HG03378 (cell line): Measurements from ENCODE around the gene GAL3ST1.
A peak's percentile ranks its signal among the peaks of the same experiment; 100 is the strongest.
"Not testable (repeated sequence)": the region's sequence is repeated elsewhere in the genome, so short reads cannot be mapped to it uniquely, and the experiment has no call there.

Experiments used
- ATAC-seq: cut with Tn5 transposase; IDR thresholded peaks from one replicate; pipeline ENCODE4 v1.9.1; 2021; ENCODE audit warnings: mild to moderate bottlenecking, moderate library complexity; ENCODE audit not compliant: unreplicated experiment

GAL3ST1 gene, protein sequence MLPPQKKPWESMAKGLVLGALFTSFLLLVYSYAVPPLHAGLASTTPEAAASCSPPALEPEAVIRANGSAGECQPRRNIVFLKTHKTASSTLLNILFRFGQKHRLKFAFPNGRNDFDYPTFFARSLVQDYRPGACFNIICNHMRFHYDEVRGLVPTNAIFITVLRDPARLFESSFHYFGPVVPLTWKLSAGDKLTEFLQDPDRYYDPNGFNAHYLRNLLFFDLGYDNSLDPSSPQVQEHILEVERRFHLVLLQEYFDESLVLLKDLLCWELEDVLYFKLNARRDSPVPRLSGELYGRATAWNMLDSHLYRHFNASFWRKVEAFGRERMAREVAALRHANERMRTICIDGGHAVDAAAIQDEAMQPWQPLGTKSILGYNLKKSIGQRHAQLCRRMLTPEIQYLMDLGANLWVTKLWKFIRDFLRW

DNA sequence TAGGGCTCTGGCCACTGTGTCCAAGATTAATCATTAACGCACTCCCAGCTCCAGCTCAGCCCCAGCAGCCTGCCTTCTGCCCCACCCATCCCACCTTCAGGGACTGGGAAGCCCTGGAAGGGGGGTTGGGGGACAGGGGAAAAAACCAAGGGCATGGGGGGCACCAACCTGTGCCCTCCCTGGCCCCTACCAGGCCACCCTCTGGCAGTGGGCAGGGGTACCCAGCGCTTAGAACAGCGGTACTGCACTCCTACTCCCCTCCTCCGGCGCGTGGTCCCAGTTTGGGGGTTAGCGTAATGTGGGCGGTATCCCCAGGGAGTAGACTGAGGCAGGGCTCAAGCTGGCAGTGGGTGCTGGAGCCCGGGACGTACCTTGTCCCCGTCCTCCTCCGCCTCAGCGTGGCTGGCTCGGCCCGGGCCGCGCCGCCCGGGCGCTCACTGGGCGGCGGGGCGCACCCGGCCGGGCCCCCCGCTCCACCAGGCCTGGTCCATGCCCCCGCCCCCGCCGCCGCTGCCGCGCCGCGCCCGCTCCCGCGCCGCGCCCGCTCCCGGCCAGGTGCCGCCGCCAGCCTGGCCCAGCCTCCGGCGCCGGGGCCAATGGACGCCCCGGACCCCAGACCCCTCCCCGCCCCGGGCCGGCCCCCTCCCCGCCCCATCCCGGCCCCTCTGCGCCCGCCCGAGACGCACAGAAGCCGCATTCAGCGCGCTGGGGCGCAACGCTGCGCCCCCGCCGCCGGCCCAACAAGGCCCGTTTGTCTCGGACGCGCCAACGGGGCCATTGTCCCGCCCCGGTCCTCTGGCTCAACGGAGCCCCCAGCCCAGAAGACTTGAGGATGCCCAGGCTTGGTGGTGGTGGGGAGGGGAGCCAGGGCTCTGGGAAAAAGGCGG lies at the start of gene GAL3ST1:
Gene GAL3ST1, minus strand, starts transcription at position 571 of the 887 bp plus-strand sequence. CDS start 17,273 bp downstream, outside the sequence.
- no peak for ATAC-seq

GRCh38 chr22:30619909-30620308 lies 45.4 kb upstream of the GAL3ST1 start:
- ATAC-seq, result not testable (repeated sequence)

GRCh38 chr22:30617819-30618218 lies 43.4 kb upstream of the GAL3ST1 start:
- no peak for ATAC-seq

GRCh38 chr22:30615543-30615954 lies 41.1 kb upstream of the GAL3ST1 start:
- ATAC-seq, result no peak

DNA sequence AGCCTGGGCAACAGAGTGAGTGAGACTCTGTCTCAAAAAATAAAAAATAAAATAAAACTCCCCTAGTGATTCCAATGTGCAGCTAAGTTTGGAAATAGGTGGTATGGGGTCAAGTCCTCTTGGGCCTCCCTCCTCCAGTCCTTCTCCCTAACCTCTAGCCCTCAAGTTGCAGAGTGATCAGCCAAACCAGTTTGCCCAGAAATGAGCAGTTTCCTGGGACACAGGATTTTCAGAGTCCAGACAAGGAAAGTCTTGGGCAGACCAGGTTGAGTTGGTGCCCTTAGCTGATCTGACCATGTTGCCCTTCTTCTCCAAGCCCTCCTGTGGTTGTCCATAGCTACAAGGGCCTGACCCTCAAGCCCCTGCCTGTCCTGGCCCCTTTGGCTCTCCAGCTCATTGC lies 40.4 kb upstream of the GAL3ST1 start:
- ATAC-seq, result no peak

DNA sequence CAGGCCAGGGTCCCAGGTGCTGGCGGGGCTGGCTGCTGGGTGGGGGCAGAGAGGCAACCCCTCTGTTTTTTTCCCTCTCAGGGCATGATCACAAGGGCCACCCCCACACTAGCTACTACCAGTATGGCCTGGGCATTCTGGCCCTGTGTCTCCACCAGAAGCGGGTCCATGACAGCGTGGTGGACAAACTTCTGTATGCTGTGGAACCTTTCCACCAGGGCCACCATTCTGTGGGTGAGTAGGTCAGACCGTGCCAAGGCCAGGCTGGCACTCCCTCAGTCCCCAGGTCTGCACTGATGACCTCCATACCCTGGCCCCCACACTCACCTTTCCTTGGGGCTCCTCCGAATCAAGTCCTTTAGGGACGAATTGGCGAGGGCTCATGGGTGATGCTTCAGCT lies 39.8 kb upstream of the GAL3ST1 start:
- ATAC-seq, result no peak

DNA sequence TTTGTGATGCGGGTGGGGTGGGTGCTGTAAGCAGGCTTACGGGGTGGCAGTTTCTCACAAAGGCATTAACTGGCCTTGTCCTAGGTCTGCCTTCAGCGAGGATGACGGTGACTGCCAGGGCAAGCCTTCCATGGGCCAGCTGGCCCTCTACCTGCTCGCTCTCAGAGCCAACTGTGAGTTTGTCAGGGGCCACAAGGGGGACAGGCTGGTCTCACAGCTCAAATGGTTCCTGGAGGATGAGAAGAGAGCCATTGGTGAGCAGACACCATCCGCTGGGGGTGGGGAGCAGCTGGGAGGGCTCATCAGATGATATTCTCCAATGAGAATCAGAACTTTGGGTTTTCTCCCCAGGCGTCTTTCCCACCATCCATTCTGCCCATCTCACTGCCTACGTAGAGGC lies 38.3 kb upstream of the GAL3ST1 start:
- no peak for ATAC-seq

DNA sequence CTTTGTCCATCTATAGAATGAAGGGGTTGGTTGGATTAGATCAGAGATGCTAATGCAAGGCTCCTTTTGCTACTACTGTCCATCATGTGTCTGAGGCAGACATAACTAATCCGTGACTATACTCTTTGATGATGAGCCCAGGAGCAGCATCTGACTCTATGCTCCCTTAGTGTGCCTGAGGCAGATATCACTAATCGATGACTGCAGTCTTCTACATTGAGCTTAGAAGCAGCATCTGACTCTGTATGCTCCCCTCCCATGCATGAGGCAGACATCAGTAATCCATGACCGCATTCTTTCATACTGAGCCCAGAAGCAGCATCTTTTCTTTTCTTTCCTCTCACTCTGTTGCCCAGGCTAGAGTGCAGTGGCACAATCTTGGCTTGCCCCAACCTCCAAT lies 36.7 kb upstream of the GAL3ST1 start:
- ATAC-seq, result no peak

- no peak for ATAC-seq
Observed at GRCh38 chr22:30610299-30610698, 35.8 kb upstream of the GAL3ST1 start.

DNA sequence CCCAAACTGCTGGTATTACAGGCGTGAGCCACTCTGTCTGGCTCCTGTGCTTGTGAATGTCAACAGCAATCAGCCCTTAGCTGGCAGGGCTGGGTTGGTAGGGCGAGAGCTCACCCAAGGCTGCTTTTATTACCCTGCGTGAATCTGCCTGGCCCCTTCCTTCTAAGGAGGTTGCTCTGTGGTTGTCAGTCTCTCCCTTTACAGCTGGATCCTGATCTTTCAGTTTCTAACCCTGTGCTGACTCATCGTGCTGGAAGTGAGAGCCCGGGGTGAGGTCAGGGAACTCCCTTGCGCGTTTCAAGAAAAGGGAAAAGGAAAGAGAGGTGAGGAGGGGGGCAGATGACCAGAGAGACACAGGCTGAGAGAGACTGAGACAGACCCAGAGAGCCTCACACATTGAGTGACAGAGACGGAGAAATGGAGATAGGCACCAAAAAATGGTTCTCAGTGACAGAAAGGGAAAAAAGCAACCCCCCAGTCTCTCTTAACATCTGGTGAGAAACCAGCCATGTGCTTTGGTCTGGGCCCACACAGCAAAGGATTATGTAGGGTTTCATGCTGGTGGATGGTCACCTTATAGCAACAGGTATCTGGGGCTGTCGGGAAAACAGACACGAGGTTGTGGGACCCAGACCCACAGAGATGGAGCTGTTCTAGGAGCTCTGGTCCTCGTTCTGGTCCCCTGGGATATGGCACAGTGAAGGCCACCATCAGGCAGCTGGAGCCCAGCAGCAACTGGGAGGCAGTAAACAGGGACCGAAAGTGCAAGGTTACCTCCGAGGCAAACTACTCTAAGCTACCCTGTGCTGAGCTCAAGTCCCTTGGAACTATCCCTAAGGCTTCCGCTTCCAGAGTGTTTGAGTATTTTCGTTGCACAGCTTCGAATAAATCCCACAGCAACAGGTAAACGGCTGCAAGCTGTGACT lies 35.1 kb upstream of the GAL3ST1 start:
- peak; percentile 43 for ATAC-seq

DNA sequence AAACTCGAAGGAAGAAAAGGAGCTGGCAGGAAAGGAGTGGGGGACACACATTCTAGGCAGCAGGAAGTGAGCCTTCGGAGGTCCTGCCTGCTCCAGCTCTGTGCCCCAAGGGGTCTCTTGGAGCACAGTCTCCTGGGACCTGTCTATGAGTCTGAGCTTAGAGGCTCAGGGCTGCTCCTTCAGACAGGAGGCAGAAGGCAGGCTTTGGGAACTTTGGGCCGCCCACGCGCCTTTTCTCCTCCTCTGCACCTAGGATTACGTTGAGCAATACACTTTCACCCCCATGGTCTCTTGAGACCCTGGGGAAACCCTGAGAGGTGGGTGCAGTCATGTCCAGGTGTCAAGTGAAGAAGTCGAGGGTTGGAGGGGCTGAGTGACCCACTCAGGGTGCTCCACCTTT lies 33.5 kb upstream of the GAL3ST1 start:
- no peak for ATAC-seq

GRCh38 chr22:30607300-30607930 lies 33.0 kb upstream of the GAL3ST1 start:
- ATAC-seq, result no peak

GRCh38 chr22:30606455-30607299 lies 32.2 kb upstream of the GAL3ST1 start, which contains the start of gene TCN2:
Gene TCN2 (plus strand): TSS chr22:30607174. CDS start chr22:30607332, 158 bp downstream.
- ATAC-seq, result peak; percentile 40

DNA sequence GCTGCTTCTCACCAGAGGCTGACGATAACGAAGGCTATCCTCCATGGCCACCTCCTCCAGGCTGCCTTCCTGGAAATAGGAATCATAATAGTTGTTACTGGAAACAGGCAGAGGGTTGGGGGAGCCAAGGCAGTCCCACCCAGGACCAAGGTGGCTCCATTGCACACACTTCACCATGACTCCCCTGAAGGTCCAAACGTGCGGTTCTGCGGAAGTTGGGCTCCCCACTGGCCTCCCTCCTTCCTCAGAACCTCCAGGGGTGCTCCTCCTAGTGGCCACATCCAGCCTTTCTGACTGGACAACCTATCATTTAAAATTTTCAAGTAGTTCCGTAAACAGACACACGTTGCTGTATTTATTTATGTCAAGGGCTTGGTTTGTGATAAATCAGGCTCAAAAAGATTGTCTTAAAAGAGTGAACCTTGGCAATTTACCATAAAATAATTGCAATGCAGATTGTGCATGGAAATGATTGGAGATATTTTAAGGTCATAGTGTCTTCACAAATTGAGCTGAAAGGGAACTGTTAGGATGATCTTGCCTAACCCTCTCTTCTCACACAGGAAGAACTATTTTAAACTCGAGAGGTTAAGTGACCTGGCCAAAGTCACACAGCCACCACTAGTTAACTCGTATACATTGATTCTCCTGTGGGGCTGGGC lies 31.1 kb upstream of the GAL3ST1 start:
- no peak for ATAC-seq

- ATAC-seq, result no peak
Observed at GRCh38 chr22:30604723-30605122, 30.3 kb upstream of the GAL3ST1 start.

DNA sequence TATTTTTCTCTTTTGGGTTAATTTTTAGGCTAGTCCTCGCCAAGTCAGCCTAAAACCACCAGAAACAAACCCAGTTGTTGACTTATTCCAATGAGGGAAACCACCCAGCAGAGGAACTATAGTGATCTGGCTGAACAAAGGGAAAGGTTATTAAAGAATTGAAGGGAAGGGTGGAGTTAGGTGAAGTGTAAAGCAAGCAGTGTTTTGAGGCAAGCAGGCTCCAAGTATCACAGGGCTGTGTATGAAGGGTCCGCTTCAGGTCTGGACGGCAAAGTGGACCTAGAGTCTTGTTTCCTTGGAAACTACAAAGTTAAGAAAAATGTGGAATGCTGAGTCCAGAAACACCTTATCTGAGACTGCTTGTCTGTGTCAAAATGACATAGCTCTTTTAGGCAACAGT lies 29.3 kb upstream of the GAL3ST1 start:
- ATAC-seq, result no peak

DNA sequence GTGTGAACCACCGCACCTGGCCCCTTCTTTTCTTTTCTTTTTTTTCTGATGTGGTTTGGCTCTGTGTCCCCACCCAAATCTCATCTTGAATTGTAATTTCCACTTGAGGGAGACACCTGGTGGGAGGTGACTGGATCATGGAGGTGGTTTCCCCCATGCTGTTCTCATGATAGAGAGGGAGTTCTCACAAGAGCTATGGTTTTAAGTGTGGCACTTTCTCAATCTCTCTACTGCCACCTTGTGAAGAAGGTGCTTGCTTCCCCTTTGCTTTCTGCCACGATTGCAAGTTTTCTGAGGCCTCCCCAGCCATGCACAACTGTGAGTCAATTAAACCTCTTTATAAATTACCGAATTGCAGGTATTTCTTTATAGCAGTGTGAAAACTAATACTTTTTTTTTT lies 27.6 kb upstream of the GAL3ST1 start:
- ATAC-seq, result no peak

DNA sequence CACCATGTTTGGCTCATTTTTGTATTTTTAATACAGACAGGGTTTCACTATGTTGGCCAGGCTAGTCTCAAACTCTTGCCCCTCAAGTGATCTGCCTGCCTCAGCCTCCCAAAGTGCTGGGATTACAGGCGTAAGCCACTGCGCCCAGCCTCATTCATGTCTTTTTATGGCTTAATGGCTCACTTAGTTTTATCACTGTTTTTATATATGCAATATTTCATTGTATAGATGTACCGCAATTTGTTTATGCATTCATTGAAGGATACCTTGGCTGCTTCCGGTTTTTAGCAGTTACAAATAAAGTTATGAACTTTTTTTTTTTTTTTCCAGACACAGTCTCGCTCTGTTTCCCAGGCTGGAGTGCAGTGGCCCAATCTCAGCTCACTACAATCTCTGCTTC lies 27.0 kb upstream of the GAL3ST1 start:
- no peak for ATAC-seq

DNA sequence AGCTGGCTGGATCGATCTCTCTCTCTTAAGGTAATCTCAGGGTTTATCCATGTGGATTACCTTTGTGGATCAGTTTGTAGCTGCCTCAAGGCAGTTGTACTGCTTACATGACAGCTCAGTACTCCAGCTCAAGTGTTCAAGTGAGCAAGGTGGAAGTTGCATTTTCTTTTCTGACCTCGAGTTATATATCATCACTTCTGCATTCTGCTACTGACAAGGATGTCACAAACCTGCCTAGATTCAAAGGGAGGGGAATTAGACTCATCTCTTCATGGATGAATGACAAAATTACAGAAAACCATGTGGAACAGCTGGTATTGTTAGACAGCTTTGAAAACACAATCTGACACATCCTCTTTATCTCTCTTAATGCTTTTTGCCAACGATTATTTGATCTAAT lies 26.5 kb upstream of the GAL3ST1 start:
- no peak for ATAC-seq
